Hepatocyte (in vitro differentiated cells): ENCODE measurements around the gene TTN.

ENCODE experiments used
- EZH2 ChIP-seq: fragments of 200-600 bp; sonication (generic); IDR thresholded peaks from 2 replicates; pipeline ENCODE4 v1.6.1; 2016; ENCODE audit warnings: antibody characterized with exemption, mild to moderate bottlenecking, borderline replicate concordance
- EZH2phosphoT487 ChIP-seq: fragments of 200-600 bp; sonication (generic); IDR thresholded peaks from one replicate; pipeline ENCODE4 v1.6.1; 2018; ENCODE audit warnings: antibody characterized with exemption, mild to moderate bottlenecking, low read depth, moderate library complexity; ENCODE audit not compliant: unreplicated experiment, severe bottlenecking
- TF ChIP-seq, protein P1 (sequence below): fragments of 200-600 bp; sonication (generic); IDR thresholded peaks from 2 replicates; pipeline ENCODE4 v1.5.1; 2016; ENCODE audit warnings: antibody characterized with exemption, mild to moderate bottlenecking; ENCODE audit not compliant: poor library complexity

- TF ChIP-seq, protein P1, sequence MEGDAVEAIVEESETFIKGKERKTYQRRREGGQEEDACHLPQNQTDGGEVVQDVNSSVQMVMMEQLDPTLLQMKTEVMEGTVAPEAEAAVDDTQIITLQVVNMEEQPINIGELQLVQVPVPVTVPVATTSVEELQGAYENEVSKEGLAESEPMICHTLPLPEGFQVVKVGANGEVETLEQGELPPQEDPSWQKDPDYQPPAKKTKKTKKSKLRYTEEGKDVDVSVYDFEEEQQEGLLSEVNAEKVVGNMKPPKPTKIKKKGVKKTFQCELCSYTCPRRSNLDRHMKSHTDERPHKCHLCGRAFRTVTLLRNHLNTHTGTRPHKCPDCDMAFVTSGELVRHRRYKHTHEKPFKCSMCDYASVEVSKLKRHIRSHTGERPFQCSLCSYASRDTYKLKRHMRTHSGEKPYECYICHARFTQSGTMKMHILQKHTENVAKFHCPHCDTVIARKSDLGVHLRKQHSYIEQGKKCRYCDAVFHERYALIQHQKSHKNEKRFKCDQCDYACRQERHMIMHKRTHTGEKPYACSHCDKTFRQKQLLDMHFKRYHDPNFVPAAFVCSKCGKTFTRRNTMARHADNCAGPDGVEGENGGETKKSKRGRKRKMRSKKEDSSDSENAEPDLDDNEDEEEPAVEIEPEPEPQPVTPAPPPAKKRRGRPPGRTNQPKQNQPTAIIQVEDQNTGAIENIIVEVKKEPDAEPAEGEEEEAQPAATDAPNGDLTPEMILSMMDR, result no peak
- TF ChIP-seq EZH2 (no peak), EZH2phosphoT487 (no peak)
Observed at GRCh38 chr2:178787934-178788333, 19.3 kb downstream of the TTN start.
